ENCODE measurements around the gene SCGB2B2. TPM values are rescaled to one million over a fixed set of nuclear protein-coding genes. Genes with fewer than 3 reads are reported as not detected.

SCGB2B2 gene
- total RNA-seq, 2 donors from 2014 or later: 0.75 TPM; not detected in 1

DNA sequence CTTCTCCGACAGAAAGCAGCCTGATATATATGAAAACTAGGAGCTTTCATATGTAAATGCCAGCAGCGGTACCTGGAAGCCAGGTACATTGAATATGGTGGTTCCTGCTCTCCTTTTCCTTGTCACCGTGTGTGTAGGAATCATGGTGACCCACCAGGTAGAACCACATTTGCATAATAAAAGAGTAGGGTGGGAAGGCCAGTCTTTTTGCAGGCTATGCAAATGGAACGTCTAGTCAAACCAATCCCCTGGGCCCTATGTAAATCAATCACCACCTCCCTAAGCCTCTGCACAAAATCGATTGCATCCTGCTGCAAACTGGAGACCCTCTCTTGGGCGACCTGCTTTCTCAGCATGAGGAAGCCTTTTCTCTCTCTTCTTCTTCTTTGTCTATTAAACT is 34.9 kb upstream of the SCGB2B2 start:
- no peak for DNase-seq
- Mint-ChIP-seq H3K36me3 (ENCODE audit: low read depth) (peaks cover 9% of the 10 kb centered on the region), H3K4me3 (no peak overlapping the region), H3K9me3 (peaks cover 72% of the 10 kb centered on the region), H3K27ac (no peak overlapping the region), H3K4me1 (no peaks in the 10 kb centered on the region), H3K27me3 (ENCODE audit: insufficient read depth) (peaks cover 20% of the 10 kb centered on the region)
- Histone ChIP-seq H3K4me3 (ENCODE audit: low read length) (no peak overlapping the region), H3K36me3 (ENCODE audit: control insufficient read depth, insufficient read depth, low read length) (no peaks in the 10 kb centered on the region), H3K4me1 (ENCODE audit: control insufficient read depth, insufficient read depth, low read length) (no peaks in the 10 kb centered on the region), H3K9me3 (ENCODE audit: control insufficient read depth, low read length) (peaks cover 50% of the 10 kb centered on the region), H3K9ac (ENCODE audit: extremely low read depth, low read length, poor library complexity, severe bottlenecking) (no peak overlapping the region), H3K27me3 (ENCODE audit: control insufficient read depth, insufficient read depth, low read length, poor library complexity, severe bottlenecking) (peaks cover 5% of the 10 kb centered on the region), H3K27ac (ENCODE audit: low read depth, low read length) (no peak overlapping the region)
- WGBS, 2 experiments (ENCODE audit: insufficient coverage in 1 of 2, insufficient read length in 1 of 2): 61 to 70% methylated on average over 4 to 5 of the region's 6 CpGs
- TF ChIP-seq, protein P1, sequence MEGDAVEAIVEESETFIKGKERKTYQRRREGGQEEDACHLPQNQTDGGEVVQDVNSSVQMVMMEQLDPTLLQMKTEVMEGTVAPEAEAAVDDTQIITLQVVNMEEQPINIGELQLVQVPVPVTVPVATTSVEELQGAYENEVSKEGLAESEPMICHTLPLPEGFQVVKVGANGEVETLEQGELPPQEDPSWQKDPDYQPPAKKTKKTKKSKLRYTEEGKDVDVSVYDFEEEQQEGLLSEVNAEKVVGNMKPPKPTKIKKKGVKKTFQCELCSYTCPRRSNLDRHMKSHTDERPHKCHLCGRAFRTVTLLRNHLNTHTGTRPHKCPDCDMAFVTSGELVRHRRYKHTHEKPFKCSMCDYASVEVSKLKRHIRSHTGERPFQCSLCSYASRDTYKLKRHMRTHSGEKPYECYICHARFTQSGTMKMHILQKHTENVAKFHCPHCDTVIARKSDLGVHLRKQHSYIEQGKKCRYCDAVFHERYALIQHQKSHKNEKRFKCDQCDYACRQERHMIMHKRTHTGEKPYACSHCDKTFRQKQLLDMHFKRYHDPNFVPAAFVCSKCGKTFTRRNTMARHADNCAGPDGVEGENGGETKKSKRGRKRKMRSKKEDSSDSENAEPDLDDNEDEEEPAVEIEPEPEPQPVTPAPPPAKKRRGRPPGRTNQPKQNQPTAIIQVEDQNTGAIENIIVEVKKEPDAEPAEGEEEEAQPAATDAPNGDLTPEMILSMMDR (conservative IDR thresholded peaks at IDR 0.05): no peak

DNA sequence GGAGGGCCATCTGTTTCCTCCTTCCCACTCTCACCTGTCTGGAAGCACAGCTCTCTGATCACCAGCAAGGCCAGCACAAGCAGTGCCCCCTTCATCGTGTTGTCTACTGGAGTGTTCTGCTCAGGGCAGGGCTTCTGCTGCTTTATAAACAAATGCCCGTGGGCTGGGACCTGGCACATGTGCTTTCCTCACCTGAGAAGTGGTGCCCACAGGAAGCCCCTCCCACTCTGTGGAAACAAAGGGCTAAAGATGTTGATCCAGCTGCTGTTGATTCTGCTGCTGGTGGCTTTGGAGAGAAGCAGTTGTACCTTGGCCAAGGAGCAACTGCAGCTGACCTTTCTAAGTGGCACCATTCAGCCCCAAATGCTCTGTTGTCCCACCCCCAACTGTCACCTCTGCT is 30.7 kb upstream of the SCGB2B2 start:
- WGBS, 2 experiments (ENCODE audit: insufficient coverage in 1 of 2, insufficient read length in 1 of 2): 52% methylated on average over 2 of the region's 2 CpGs; no CpG with 5 or more reads in 1 of the 2 experiments
- Histone ChIP-seq H3K9me3 (ENCODE audit: control insufficient read depth, low read length) (peaks cover 20% of the 10 kb centered on the region), H3K36me3 (ENCODE audit: control insufficient read depth, insufficient read depth, low read length) (no peaks in the 10 kb centered on the region), H3K9ac (ENCODE audit: extremely low read depth, low read length, poor library complexity, severe bottlenecking) (no peak overlapping the region), H3K27ac (ENCODE audit: low read depth, low read length) (no peak overlapping the region), H3K27me3 (ENCODE audit: control insufficient read depth, insufficient read depth, low read length, poor library complexity, severe bottlenecking) (peaks cover 5% of the 10 kb centered on the region), H3K4me1 (ENCODE audit: control insufficient read depth, insufficient read depth, low read length) (no peaks in the 10 kb centered on the region), H3K4me3 (ENCODE audit: low read length) (no peak overlapping the region)
- Mint-ChIP-seq H3K4me1 (no peaks in the 10 kb centered on the region), H3K4me3 (no peak overlapping the region), H3K9me3 (peaks cover 68% of the 10 kb centered on the region), H3K27ac (no peak overlapping the region), H3K27me3 (ENCODE audit: insufficient read depth) (peaks cover 32% of the 10 kb centered on the region), H3K36me3 (ENCODE audit: low read depth) (no peaks in the 10 kb centered on the region)
- no peak for DNase-seq
- TF ChIP-seq, protein P1 (conservative IDR thresholded peaks at IDR 0.05): no peak

DNA sequence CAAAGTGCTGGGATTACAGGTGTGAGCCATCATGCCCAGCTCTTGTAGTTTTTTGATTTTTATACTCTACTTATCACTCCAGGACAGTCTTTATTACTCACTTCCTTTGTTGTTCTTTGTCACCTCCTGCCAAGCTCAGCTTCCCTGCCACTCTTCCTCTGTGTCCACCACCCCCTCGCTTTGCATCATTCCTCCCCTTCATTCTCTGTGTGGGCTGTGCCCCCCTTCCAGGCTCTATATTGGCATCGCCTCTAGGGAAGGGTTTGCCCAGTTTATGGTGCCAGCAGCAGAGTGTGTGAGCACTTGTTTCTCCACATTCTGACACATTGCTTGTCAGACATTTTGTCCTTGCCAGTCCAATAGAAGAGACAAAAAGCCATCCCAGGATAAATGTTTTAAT is 15.6 kb upstream of the SCGB2B2 start:
- WGBS, 2 experiments (ENCODE audit: insufficient coverage in 1 of 2, insufficient read length in 1 of 2): 48 to 86% methylated on average over 2 of the region's 2 CpGs
- H3K36me3 Mint-ChIP-seq (ENCODE audit: low read depth): no peaks in the 10 kb centered on the region
- H3K9me3 Mint-ChIP-seq: no peaks in the 10 kb centered on the region
- H3K27ac Mint-ChIP-seq: no peak overlapping the region
- TF ChIP-seq, protein P1 (conservative IDR thresholded peaks at IDR 0.05): no peak
- Histone ChIP-seq H3K4me1 (ENCODE audit: control insufficient read depth, insufficient read depth, low read length) (no peaks in the 10 kb centered on the region), H3K9ac (ENCODE audit: extremely low read depth, low read length, poor library complexity, severe bottlenecking) (no peak overlapping the region), H3K36me3 (ENCODE audit: control insufficient read depth, insufficient read depth, low read length) (no peaks in the 10 kb centered on the region), H3K9me3 (ENCODE audit: control insufficient read depth, low read length) (peaks cover 8% of the 10 kb centered on the region), H3K4me3 (ENCODE audit: low read length) (no peak overlapping the region), H3K27me3 (ENCODE audit: control insufficient read depth, insufficient read depth, low read length, poor library complexity, severe bottlenecking) (peaks cover 24% of the 10 kb centered on the region), H3K27ac (ENCODE audit: low read depth, low read length) (no peak overlapping the region)
- H3K4me1 Mint-ChIP-seq: no peaks in the 10 kb centered on the region
- peaks cover 27% of the 10 kb centered on the region for H3K27me3 Mint-ChIP-seq (ENCODE audit: insufficient read depth)
- DNase-seq: no peak
- H3K4me3 Mint-ChIP-seq: no peak overlapping the region
